GM18907 (cell line): Measurements from ENCODE around the gene NOL3.
A peak's percentile ranks its signal among the peaks of the same experiment; 100 is the strongest.

Experiments
- ATAC-seq: cut with Tn5 transposase; IDR thresholded peaks from one replicate; pipeline ENCODE4 v1.9.1; 2021; ENCODE audit warnings: mild to moderate bottlenecking, moderate library complexity; ENCODE audit not compliant: unreplicated experiment

The NOL3 gene

GRCh38 chr16:67169642-67170167 is 633 bp upstream of the NOL3 start:
- ATAC-seq: no peak

DNA sequence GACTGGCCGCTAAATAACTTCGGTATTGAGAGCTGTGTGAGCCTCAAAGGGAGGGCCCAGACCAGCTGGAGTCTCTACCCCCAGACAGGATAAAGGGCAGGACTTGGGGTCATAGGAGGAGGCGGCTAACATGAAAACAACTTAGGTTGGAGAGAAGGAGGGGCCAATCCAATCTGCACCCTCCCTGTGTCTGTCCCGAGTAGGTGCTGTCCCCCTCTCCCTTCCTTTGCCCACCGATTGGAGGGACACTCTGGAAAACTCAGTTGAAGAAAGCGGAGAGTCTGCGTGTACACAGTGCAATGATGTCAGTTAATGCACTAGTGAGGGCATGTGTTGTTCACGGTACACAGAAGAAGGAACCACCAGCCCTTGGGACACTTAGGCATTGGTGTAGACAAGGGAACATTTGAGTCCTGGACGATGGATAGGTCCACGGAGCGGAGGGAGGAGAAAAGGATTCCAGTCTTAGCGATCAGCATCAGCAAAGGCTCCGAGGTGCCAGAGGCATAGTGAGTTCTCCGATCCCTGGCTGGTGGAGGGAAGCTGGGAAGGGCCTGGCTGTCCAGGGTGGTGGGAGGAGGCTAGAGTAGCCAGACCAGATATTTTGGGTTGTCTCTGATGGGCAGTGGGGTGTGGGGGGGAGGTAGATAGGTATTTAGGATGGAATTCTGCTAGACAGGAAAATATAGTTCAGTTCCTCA is 761 bp downstream of the NOL3 start:
- no peak for ATAC-seq

- no peak for ATAC-seq
Observed at GRCh38 chr16:67173323-67173722, 3.0 kb downstream of the NOL3 start.

- ATAC-seq: peak; percentile 45
Observed at GRCh38 chr16:67173808-67174705, 3.7 kb downstream of the NOL3 start.

- ATAC-seq: no peak
Observed at GRCh38 chr16:67174706-67175231, 4.4 kb downstream of the NOL3 start.

DNA sequence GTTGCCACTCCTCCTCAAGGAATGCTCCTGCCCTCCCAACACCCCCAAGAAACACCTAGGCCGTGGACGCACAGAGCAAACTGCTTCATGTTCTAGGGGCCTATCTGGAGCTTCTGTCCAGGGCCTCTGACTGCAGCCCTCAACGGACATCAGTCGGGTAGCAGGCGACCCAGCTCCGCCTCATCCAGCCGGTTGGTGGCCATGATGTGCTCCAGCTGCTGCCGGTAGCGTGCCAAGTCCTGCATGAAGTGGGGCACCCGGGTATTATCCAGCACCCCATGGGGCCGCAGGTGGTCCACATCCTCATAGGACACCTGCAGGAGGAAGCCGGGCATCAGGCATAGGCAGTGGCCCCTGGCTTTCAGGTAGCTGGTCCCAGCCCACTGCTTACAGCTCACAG is 6.3 kb downstream of the NOL3 start:
- no peak for ATAC-seq

- no peak for ATAC-seq
Observed at GRCh38 chr16:67177743-67178699, 7.7 kb downstream of the NOL3 start.

DNA sequence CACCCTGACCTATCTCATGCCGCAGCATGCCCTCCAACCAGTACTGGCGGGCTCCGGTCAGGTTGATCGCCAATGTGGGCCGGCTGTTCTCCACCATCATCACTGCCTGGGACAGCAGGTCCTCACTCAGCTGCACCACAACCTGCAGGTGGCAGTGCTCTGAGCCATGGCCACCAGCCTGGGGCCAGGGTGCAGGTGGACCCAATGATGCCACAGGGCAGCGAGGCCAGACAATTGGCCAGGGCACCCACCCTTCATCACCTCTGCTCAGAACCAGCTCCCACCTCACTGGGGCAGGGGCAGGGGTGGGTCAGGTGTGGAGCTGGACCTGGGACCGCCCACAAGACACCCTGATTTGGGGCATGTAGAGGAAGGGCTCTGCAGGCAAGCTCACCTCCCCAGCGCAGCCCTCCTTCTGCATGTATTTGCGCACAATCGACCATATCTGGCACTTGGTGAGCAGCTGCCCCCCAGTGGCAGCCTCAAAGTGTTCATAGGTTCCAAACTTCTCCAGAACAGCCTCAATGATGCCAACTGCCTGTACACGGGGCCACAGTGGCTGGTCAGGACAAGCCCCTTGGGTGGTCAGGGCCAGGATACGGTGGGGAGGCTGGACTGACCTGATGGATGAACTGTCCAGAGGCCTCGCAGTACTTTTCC is 9.2 kb downstream of the NOL3 start:
- ATAC-seq: no peak

DNA sequence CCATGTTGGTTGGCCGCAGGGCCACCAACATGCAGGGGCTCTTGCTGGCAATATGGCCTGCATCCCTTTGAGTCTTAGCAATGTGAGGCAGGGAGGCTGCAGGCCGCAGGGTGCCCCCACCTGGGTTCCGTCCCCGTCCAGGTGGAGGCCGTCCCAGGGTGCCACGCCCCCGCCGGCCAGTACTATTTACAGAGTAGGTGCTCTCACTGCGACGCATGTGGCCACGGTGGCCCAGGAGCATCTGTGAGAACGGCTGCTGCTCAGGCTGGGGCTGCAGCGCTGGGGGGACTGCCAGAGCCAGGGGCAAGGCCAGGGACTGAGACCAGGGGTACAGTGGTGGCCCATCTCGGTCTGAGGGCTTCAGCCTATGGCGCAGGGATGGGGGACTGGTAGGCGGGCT is 9.8 kb downstream of the NOL3 start:
- no peak for ATAC-seq

DNA sequence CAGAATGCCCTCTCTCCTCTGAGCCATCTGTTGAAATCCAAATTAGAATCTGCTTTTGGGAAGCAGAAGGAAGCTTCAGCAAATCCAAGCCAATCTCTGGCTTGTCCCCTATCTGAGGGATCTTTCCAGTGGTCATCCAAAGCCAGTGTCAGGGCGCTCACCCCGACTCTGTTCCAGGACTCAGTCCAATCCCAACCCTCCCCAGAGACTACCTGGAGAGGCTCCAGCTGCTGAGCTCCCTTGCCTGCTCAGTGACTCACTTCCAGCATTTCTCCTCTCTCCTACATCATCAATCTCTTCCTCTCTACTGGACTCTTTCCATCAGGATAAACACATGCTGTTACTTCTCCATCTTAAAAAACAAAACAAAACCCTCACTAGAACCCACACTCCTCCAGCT is 11.0 kb downstream of the NOL3 start:
- no peak for ATAC-seq

DNA sequence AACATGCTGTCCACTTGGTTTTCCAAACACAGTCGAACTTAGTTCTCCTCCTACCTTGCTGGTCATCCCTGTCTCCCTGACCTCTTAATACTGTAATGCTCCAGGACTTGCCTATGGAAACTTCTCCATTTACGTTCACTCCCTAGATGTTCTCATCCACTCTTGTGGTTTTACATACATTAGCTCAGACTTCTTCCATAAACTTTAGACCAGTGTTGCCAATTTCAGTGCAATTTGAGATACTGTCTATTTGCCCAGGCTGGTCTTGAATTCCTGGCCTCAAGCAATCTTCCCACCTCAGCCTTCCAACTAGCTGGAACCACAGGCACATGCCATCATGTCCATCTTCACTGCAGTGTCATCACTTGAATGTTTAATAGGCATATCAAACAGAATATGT is 11.9 kb downstream of the NOL3 start:
- ATAC-seq: no peak

GRCh38 chr16:67183284-67183626 is 12.9 kb downstream of the NOL3 start:
- ATAC-seq: no peak

DNA sequence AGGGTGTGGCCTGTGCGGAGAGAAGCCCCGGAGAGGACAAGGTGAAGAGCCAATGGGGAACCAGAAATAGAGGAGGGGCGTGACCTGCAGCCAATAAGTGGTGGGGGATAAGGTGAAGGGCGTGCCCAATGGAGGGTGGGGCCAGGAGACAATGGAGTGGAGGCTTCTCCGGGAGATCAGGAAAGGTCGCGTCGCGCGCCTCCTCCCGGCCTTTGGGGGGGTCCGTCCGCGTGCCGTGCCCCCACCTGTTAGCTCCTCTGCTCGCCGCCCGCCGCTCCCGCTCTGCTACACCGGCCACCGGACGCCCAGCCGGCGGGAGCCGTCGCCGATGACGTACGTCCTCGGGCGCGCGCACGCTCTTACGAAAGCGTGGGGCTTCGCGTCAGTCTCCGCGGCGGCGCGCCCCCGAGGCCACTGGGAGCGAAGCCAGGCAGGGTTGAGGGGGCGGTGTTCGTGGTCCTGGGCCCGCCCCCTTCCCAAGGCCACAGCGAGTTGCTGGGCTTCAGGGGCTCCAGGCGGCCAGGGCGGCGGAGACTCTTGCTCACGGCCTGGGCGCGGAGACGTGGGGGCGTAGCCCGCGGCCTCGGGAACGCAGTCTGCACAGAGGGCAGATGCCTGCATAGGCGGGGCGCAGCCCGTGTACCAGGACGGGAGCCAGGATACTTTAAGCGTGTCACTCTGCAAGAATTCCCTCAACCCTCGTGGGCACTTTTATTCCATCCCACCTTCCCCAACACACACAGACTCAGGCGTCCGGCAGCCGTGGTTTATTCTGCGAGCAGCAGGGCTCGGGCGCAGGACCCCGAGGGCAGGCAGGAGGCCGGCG is 13.5 kb downstream of the NOL3 start, which contains the start of gene MATCAP1:
Gene MATCAP1 (minus strand): TSS at position 337 of the 826 bp plus-strand sequence. CDS start 3,353 bp downstream, outside the sequence.
- ATAC-seq: peak; percentile 88

GRCh38 chr16:67184453-67184994 is 14.2 kb downstream of the NOL3 start:
- ATAC-seq: peak; percentile 10

DNA sequence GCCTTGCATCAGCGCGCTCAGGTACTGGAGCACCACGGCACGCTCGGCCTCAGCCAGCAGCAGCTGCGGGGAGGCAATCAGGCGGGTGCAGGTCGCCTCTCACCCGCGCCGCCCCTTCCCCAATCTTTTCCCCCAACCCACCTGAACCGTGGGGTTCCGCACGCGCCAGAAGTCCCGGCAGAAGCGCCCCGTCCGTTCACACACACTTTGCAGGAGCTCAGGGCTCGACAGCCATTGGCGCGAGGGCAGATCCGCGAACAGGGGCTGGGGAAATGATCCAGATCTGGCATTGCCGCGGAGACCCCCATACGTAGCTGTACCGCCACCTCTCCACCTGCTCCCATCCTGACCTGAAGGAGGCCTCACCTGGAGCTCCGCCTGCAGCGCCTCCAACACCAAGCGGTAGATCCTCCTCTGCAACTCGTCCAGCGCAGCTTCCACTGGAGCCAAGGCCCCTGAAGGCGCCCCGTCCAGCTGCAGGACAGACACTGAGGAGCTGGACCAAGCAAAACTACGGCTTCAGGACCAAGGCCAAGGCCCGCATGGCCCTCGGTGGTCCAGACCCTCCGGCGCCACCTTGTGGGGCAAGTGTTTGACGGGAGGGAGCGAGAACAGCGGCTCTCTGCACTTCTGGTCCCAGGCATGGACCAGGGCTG is 14.8 kb downstream of the NOL3 start:
- no peak for ATAC-seq

GRCh38 chr16:67185651-67186134 is 15.4 kb downstream of the NOL3 start:
- no peak for ATAC-seq

- no peak for ATAC-seq
Observed at GRCh38 chr16:67186550-67186950, 16.2 kb downstream of the NOL3 start.
